HG03103 (cell line): ENCODE data around the gene MAML2.

Experiments used
- ATAC-seq: cut with Tn5 transposase; IDR thresholded peaks from one replicate; pipeline ENCODE4 v1.9.1; 2021; ENCODE audit warnings: low read depth; ENCODE audit not compliant: unreplicated experiment

MAML2 gene

DNA sequence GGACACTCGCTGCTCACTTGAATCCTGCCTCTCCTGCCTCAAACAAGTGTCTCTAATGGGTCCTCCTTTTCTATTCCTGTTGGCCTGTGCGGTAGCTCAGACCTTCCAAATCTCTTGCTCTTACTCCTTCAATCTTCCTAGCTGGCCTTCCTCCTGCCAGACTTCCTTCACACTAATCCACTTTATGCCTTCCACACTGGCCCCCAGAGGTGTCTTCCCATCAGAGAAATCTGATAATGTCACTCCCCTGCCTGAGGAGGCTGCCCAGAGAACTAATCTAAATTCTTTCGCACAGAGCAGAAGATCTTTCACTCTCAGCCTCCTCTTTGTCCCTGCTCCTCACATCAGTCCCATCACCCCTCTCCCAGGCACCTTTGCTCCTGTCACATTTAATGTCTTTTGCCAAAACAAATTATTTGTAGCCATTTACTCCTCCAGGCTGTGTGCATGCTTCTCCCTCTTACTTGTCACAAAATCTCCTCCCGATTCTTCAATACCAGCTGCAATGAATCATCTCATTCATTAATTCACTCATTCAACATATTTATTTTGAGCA, 175.7 kb downstream of the MAML2 start:
- ATAC-seq, result no peak

GRCh38 chr11:96162816-96163499, 180.0 kb downstream of the MAML2 start:
- no peak for ATAC-seq

GRCh38 chr11:96161307-96162089, 181.5 kb downstream of the MAML2 start:
- ATAC-seq, result no peak

- no peak for ATAC-seq
Observed at GRCh38 chr11:96160732-96161306, 182.2 kb downstream of the MAML2 start.

- no peak for ATAC-seq
Observed at GRCh38 chr11:96159968-96160367, 183.0 kb downstream of the MAML2 start.

DNA sequence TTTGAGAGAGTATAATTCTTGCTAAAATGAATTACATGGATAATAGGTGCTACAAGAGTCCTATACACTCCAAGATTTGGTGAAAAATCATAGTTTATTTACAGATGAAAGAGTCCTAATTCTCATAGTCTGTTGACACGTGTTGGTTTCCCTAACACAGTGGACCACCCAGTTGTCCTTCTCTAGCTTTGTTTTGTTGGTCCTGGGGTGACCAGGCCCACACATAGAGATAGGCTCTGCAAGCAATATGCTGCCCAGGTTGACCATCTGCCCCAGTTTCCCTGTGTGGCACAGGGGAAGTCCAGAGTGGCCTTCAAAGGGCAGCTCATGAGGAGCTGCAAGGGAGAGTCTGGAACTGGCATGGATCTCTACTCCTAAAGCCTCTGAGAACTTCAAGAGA, 184.9 kb downstream of the MAML2 start:
- no peak for ATAC-seq

DNA sequence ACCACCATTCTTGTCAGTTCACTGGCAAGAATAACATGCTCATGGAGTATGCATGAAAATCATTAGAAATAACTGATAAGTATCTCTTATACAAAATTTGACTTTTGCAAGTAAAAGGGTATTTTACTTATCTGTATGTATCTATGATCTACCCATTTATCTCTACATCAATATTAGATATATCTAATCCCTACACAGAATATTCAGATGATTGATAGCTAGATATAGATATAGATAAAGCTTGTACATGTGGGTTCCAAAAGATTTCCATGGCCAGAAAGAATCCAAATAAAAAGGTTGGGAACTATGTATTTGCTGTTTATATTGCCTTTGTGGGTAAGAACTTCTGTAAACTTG, 185.5 kb downstream of the MAML2 start:
- no peak for ATAC-seq

DNA sequence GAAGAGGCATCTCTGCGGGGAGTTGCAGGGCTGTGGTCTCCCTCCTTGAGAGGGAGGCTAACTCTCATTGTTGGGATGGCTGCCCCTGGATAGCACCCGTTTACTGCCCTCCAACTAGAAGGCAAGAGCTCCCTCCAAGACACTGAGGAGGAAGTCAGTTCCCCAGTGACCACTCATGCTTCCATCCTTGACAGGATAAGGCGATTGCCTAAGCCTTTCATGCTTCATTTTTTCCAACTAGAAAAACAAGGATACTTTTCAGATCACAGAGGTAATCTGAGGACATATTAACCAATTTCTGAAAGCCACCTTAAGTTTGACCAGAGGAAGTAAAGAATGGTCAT, 186.6 kb downstream of the MAML2 start:
- no peak for ATAC-seq

DNA sequence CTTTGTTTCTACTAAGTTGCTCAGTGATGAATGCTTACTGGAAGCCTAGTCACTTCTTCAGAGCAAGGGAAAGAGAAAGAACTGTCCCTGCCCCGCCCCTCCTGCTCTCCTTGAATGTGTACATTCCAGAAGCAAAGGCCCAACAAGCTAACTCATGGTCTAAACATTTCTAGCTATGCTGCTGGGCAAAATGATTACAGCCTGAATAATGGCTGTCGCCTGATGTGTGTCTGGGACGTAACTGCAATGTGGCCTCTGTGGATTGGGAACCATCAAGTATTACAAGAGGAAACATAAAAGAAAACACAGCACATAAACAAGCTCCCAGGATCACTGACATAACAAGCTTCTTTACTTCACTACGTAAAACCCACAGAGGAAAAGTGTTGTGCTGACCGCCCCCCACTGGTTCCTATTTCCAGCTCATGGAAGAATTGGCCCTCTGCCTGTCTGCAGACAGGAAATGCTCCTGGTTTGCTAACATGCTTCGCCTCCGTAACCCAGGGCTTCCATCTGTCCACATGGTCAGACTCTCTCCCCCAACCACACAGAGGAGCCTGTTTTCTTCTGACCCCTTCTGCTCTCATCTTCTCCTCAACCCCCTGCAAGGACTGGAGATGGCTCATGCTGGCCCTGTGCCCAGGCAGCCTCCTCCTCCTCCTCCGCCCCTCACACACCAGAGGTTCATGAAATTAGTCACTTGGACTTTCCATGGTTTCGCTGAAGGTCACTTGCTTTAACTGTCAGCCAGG, 187.2 kb downstream of the MAML2 start:
- peak; percentile 43 for ATAC-seq

GRCh38 chr11:96154802-96155520, 188.0 kb downstream of the MAML2 start:
- no peak for ATAC-seq

DNA sequence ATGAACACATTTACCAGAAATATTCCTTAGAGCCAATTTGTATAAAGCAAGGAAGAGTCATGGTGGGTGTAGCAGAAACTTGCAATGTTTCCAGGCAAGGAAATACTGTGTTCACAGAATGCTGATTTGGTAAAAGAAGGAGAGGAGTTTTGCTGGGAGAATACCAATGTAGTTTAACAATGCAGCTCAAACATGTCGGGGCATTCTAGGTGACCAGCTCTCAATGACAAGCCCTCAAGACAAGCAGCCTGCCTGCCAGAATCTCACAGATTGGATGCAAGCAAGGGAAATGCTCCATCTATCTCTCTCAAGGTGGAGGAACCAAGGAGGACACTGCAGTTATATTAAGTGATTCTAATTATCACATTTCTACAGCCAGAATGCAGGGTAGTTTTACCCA, 190.4 kb downstream of the MAML2 start:
- no peak for ATAC-seq

DNA sequence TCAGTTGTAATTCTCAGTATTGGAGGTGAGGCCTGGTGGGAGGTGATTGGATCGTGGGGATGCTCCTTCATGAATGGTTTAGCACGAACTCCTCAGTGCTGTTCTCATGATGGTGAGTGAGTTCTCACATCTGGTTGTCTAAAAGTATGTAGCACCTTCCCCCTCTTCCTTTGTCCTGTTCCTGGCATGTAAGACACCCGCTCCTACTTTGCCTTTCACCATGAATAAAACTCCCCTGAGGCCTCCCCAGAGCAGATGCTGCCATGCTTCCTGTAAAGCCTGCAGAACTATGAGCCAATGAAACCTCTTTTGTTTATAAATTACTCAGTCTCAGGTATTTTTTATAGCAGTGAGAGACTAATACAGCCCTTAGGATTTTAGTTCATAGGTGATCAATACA, 191.5 kb downstream of the MAML2 start:
- ATAC-seq, result no peak

DNA sequence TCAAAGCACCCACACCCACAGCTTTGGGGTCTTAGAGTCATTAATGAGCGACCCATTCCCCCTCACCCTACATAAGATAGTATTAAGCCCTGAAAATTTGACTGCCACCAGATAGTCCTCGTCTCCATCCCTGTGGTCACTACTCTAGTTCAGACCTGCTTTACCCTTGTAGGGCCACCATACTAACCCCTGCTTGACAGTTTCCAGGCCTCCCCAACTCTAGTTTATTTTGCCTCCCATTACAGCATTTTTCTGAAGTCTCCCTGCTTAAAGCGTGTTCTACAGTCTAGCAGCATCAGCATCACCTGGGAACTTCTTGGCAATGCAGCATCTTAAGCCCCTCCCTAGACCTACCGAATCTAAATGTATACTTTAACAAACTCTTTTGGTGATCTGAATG, 192.4 kb downstream of the MAML2 start:
- no peak for ATAC-seq

GRCh38 chr11:96149743-96150555, 193.0 kb downstream of the MAML2 start:
- ATAC-seq, result no peak

DNA sequence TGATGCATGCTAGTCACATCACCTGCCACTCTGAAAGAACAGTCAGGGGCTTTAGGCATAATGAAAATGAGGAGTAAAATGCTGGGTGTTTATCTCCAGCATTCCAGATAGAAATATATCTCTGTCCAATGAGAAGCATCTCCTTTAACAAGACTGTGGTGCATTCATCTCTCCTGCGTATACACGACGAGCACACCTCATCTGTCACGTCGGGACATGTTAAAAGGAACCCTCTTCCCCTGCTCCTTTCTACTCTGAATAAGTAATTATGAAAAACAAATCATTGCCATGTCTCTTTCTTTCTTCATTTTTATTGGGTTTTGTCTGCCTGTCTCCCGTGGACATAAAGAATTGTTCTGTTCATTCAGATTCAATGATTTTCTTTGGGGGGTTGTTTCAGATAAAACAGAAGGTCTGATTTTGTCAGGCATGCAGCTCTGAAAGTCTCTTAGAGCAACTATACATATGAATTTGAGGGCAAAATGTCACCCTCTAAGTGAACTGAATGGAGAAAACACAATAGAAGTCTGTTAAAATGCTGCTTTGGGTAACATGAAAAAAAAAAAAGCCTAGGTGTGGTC, 195.0 kb downstream of the MAML2 start:
- ATAC-seq, result no peak

- no peak for ATAC-seq
Observed at GRCh38 chr11:96147186-96147585, 195.8 kb downstream of the MAML2 start.

- no peak for ATAC-seq
Observed at GRCh38 chr11:96146765-96147164, 196.2 kb downstream of the MAML2 start.

- no peak for ATAC-seq
Observed at GRCh38 chr11:96145163-96145585, 197.8 kb downstream of the MAML2 start.

- ATAC-seq, result no peak
Observed at GRCh38 chr11:96144553-96144952, 198.4 kb downstream of the MAML2 start.
